GM19452 (cell line): ENCODE results near the gene ESRRA.

Source experiments
- ATAC-seq: cut with Tn5 transposase; IDR thresholded peaks from one replicate; pipeline ENCODE4 v1.9.1; 2021; ENCODE audit not compliant: unreplicated experiment

The ESRRA gene

DNA sequence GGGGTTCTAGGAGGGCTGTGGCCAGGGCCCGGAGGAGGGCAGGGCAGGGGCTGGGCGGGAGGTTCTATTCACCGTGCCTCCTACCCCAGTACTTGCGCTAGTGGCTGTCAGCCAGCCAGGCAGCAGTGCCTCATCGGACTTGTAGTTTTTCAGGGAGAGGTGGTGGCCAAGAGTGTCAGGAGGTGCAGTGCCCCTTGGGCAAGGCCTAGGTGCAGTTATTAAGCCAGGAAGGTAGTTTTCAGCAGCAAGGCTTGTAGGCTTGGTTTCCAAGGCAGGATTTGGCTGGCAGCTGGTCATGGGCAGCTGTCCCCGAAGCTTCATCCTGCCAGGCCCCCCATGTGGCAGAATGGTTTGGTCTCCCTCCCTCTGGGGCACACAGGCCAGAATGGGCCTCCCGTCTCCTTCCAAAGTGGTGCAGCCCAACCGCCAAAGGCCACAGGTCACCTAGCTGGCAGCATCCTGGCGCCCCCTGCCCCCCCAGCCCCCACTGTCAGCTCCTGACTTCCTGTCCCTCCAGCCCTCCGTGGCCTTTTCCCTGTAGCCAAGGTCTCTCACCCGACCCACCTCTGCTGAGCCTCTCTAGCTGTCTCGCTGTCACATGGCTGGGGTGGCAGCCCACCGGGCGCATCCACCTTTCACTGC, 43.2 kb downstream of the ESRRA start:
- no peak for ATAC-seq

DNA sequence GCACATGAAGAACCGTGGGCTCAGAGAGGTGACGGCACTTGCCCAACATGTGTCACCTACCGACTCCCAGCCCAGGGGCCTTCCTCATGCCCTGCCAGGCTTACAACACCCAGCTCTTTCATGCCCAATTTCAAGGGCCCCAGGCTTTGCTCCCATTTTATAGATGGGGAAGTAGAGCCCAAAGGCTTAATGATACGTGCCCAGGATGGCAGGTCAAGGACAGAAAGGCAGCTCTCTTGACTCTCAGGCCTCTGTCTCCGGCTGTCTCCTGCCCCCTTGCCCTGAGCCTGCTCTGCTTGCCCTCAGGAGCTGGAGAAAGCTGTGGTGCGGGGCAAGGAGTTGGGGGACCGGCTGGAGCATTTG, 43.7 kb downstream of the ESRRA start:
- ATAC-seq, result no peak

DNA sequence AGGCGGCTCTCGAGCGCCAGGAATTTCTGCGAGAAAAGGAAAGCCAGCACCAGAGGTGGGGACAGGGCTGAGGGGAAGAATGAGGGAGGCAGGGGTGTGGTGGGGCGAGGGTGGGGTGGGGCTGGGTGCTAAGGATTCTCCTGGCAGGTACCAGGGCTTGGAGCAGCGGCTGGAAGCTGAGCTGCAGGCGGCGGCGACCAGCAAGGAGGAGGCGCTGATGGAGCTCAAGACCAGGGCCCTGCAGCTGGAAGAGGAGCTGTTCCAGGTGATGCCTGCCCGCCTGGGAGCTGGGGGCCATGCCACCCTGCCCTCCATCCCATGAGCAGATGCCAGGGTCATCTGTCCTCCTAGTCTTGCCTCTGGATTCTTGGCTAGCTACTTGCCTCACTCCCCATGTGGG, 44.1 kb downstream of the ESRRA start:
- ATAC-seq, result no peak

DNA sequence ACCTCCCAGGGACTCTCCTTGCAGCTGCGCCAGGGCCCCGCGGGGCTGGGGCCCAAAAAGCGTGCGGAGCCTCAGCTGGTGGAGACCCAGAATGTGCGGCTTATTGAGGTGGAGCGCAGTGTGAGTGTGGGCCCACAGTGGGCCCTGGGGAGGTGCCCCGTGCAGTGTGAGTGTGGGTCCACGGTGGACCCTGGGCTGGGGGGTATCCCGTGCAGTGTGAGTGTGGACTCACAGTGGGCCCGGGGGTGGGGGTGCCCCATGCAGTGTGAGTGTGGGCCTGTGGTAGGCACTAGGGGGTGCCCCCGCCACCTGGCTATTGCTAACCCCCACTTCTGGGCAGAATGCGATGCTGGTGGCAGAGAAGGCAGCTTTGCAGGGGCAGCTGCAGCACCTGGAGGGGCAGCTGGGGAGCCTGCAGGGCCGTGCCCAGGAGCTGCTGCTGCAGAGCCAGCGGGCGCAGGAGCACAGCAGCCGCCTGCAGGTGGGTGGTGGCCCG, 45.9 kb downstream of the ESRRA start:
- no peak for ATAC-seq

DNA sequence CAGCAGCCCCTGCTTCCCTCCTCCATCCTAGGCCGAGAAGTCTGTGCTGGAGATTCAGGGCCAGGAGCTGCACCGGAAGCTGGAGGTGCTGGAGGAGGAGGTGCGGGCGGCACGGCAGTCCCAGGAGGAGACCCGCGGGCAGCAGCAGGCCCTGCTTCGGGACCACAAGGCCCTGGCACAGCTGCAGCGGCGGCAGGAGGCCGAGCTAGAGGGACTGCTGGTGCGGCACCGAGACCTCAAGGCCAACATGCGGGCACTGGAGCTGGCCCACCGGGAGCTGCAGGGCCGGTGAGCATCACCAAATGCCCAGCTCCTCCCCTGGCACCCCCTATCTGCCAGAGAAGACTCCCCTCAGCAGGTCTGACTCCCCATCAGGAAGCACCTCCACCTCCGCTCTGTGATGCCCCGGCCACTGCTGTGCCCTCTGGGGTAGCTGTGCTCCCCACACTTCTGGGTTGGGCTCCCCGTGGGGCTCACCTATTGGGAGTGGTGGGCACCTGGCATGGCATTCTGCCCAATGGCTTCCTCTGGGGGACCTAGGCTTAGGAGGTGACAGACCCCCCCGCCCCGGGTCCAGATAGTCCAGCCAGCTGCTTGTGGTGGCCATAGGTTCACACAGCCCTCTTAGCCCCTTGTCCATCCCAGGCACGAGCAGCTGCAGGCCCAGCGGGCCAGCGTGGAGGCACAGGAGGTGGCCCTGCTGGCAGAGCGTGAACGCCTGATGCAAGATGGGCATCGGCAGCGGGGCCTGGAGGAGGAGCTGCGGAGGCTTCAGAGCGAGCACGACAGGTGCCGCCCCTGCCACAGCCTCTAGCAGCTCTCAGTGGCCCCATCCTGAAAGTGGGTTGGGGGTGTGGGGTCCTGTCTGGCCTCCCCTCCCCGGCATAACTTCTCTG, 47.0 kb downstream of the ESRRA start:
- ATAC-seq, result no peak

DNA sequence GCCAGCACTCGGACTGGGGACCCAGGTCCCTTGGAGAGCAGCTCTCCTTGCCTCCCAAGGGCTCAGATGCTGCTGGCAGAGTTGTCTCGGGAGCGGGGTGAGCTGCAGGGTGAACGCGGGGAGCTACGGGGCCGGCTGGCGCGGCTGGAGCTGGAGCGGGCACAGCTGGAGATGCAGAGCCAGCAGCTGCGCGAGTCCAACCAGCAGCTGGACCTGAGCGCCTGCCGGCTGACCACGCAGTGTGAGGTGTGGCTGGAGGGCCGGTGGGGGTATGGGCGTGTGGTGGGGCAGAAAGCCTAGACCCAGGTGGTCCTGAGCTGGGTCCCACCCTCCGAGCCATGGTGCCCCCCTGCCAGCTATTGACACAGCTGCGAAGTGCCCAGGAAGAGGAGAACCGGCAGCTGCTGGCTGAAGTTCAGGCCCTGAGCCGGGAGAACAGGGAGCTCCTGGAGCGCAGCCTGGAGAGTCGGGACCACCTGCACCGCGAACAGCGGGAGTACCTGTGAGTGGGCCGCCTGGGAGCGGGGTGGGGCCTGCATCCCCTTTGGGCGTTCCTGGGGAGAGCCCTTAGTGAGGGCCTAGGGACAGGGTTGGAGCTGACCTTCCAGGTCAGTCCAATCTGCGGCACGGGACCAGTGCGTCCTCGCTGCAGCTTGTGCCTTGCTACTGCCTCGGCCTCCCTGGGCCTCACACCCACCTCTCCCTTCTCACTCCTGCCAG, 47.8 kb downstream of the ESRRA start:
- ATAC-seq, result no peak

DNA sequence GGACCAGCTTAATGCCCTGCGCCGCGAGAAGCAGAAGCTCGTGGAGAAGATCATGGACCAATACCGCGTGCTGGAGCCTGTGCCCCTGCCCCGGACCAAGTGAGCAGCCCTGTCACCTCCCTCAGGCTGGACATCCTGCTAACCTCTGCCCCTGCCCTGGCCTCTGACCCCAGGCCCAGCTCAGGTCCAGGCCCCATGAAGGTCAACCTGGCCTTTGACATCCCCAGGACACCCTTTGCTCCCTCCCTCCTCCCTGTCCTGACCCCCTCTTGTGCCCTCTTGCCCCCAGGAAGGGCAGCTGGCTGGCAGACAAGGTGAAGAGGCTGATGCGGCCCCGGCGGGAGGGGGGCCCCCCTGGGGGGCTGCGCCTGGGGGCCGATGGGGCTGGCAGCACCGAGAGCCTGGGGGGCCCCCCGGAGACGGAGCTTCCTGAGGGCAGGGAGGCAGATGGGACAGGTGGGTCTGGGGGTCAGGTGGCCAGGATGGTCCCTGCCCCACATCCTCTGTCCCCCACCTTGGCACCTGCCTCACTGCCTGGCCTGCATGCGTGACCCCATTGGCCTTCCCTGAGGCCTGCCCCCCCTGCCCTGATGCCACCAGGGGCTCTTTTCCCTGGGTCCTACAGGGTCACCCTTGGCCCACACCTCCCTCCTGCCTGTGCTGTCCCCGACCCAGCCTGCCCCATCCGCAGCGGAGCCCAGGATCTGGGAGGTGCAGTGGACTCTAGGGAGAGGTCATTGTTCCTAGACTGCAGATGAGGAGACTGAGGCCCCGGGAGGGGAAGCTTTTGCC, 48.6 kb downstream of the ESRRA start:
- ATAC-seq, result no peak

DNA sequence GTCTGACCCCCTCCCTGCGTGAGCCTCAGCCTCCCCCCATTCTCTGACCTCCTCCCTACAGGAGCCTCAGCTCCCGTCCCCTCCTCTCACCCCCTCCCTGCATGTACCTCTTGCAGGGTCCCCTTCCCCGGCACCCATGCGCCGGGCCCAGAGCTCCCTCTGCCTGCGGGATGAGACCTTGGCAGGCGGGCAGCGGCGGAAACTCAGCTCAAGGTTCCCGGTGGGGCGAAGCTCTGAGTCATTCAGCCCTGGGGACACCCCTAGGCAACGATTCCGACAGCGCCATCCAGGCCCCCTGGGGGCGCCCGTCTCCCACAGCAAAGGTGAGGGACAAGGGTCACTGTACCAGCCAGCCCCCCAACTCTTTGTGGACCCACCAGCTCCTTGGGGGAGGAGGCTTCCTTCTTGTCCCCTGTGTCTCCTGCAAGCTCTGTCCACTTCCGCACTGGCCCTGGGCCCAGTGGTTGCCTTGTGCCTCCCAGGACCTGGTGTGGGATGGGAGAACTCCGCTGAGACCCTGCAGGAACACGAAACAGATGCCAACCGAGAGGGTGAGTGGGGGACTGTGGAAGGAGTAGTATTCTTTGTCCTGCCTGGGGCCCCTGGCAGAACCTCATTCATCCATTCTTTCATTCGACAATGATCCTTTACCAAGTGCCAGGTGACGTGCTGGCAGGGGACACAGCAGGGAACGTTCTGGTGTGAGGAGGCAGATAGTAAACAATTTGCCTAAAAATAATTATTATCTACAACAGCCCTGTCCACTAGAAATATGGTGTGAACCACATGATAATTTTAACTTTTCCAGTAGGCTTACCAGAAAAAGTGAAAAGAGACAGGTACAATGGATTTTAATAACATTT, 50.0 kb downstream of the ESRRA start:
- no peak for ATAC-seq

DNA sequence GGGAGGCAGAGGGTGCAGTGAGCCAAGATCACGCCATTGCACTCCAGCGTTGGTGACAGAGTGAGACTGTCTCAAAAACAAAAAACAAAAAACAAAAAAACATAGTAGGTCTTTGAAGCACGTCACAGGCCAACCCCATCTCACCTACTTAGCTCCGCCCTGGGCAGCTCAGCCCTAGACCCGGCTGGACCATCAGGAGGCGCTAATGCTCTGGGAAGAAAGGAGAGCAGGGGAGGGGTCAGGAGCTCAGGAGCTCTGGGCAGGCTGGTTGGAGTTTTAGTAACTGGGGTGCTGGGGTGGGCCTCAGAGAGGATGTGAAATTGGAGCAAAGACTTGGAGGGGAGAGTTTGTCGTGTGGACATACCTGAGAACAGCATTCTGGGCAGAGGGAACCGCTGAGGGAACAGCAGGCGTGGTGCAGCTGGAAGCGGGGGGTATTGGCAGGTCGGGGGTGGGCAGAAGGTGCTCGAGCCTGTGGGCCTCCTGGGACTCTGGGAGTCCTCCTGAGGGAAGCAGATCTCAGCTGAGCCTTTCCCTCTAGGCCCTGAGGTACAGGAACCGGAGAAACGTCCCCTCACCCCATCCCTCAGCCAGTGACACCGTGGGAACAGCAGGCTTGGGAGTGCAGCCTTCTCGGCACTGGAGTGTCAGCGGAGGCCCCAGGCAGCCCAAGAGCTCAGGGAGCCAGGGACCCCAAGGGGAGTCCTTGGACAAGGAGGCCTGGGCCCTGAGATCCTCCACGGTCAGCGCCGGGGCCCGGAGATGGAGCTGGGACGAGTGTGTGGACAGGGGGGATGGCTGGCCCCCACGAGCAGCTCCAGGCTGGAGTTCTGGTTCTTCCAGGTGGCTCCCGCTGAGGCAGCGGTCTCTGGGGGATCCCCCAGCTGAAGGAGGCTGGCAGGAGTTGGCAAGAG, 51.4 kb downstream of the ESRRA start:
- no peak for ATAC-seq

DNA sequence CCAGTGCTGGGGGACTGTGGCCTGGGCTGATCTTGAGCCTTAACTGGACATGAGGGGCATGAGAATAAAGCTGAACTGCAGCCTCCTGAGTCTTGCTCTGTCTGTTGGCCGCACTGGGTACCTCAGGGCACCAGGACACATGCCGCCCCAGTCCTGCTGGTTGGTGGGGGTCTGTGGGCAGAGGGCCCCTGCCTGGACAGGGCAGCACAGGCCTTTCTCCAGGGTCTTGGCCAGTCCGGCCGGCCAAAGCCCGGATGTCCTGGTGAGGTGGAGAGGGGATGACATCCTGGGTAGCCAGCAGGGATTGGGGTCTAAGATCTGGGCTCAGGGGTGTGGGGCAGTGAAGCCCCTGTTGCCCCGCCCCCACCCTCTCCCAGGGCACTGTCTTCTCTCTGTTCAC, 52.1 kb downstream of the ESRRA start:
- no peak for ATAC-seq

DNA sequence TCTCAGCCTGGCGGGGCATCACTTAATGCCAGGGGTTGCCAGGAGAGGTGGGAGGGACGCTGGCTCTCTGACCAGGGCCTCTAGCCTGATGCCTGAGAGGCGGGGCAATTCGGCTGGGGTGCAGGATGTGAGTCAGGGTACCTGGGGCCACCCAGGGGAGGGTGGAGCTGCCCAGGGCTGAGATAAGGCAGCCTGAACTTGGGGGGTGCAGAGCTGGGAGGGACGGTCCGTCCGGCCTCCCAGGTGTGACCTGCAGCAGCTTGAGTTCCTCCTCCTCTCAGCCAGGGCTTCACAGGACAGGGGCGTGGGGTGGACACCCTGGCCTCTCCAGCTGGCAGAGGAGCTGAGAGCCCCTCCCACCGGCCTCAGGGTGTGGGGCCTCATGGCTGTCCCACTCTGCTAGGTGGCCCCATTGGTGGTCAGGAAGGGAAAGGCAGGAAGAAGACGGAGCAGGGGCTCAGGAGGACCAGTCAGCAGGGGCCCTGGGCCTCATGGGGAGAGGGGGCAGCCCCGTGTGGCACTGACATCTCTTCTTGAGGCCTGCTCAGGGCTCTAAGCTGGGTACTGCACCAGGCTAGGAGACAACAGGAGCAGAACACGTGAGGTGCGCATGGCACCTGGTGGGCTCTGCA, 52.7 kb downstream of the ESRRA start:
- no peak for ATAC-seq

DNA sequence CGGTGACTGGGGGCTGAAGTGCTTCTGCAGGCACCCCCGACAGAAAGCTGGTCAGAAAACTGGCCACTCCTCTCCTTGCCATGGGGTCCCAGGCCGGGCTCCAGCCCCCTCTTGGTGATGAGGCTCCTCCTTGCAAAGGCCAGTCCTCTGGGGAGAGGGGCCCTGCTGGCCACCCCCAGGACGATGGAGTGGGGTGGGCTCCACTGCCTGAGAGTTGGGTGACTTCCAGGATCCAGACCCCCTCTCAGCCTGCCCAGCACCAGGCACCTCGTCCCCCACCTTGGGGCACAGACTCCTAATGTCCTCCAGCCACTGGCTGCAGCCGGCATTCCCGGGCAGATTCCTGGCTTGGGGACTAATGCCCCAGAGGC, 53.2 kb downstream of the ESRRA start:
- ATAC-seq, result no peak

DNA sequence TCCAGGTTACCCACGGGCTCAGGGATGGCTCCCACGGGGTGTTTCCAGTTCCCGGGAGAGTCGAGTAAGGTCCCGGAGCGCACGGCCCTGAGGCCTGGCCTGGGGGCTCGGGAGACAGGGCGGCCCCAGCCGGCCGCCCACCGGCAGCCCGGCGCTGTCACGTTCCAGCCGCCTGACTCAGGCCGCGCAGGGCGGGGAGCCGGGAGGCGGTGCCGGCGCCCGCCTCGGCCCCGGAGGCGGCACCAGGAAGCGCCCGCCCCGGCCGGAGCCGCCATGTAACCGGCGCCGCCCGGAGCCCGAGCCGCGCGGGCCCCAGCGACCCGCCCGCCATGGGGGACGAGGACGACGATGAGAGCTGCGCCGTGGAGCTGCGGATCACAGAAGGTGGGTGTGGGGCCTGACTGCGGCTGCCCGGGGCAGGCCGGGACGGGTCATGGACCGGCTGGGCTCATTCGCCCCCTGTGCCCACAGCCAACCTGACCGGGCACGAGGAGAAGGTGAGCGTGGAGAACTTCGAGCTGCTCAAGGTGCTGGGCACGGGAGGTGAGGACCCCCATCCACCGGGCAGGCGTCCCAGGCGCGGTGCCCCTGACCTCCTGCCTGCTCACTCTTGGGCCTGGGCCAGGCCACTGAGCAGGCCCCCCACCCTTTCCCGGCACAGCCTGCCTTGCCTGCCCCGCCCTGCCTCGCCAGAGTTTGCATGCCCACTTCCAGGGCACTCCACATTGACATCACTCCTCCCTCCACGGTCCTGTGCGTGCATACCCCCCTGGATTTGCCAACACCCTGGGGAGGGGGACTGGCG, 53.8 kb downstream of the ESRRA start, which contains the start of gene RPS6KA4:
RPS6KA4 (plus strand) TSS at position 256 of the 805 bp plus-strand sequence; CDS start at position 330, 74 bp downstream.
- peak; percentile 65 for ATAC-seq

DNA sequence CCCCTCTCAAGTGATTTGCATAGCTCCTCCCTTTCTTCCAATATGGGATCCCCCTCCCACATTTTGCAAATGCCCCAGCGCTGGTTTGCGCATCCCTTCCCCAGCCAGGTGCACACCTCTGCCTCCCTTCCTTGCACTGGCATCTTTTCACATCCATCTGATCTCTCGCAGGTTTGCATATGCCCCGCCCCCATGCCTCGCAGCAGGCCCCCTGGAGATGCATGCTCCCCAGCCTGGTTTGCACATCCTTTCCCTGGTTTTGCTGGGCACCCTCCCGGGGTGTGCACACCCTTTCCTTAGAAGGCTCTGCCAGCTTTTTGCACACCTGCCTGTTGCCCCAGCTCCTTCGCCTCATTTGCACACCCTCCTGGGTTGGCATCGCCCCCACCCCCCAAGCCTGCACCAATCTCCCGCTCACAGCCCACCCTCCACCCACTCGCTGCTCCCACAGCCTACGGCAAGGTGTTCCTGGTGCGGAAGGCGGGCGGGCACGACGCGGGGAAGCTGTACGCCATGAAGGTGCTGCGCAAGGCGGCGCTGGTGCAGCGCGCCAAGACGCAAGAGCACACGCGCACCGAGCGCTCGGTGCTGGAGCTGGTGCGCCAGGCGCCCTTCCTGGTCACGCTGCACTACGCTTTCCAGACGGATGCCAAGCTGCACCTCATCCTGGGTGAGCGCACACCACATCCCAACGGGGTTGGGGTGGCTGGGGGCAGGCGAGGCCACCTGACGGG, 54.6 kb downstream of the ESRRA start:
- no peak for ATAC-seq

DNA sequence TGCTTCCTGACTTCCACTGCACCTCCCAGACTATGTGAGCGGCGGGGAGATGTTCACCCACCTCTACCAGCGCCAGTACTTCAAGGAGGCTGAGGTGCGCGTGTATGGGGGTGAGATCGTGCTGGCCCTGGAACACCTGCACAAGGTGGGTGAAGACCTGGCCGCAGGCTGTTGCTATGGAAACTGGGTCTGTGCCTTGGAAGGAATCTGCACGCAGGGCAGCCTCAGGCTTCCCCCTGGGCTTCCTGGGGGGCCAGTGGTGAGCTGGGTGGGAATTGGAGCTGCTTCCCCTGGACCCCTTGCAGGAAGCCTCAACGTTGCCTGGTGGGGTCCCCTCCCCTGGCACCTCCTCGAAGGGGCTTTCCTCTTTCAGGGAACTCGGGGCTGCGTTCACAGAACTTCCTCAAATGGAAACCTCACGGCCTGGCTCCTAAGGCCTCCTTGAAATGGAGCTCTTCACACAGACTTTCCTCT, 55.2 kb downstream of the ESRRA start:
- no peak for ATAC-seq

DNA sequence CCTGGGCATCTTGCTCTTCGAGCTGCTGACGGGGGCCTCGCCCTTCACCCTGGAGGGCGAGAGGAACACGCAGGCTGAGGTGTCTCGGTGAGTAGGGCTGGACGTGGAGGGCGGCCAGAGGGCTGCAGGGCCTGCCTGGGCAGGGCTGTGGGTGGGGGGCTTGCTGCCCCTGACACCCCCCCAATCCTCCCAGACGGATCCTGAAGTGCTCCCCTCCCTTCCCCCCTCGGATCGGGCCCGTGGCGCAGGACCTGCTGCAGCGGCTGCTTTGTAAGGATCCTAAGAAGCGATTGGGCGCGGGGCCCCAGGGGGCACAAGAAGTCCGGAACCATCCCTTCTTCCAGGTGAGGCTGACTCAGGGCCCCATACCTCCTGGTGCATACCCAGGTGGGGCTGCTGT, 56.3 kb downstream of the ESRRA start:
- ATAC-seq, result no peak

DNA sequence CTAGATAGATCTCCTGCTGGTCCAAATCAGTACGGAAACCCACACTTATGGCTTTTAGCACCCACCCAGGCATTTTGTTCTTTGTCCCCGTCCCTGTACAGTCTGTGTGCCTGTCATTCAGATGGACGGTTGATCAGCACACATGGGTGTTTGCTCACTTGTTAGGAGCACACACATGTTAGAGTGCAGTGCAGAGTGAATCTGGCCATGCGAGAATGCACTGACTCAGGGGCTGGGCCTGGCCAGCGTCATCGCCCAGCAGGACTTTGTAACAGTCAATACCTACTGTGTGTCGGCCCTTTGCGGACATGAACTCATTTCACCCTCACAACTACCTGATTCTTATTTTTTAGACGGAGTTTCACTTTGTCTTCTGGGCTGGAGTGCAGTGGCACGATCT, 57.0 kb downstream of the ESRRA start:
- ATAC-seq, result no peak
